ENCODE measurements around the gene CPNE6. TPM values are rescaled to one million over a fixed set of nuclear protein-coding genes. Genes with fewer than 3 reads are reported as not detected.

Gene CPNE6
- total and polyA plus RNA-seq, 2 of the 13 experiments (the other 11 are each of a cell fraction or from before 2014, with no cell fraction given): not detected

DNA sequence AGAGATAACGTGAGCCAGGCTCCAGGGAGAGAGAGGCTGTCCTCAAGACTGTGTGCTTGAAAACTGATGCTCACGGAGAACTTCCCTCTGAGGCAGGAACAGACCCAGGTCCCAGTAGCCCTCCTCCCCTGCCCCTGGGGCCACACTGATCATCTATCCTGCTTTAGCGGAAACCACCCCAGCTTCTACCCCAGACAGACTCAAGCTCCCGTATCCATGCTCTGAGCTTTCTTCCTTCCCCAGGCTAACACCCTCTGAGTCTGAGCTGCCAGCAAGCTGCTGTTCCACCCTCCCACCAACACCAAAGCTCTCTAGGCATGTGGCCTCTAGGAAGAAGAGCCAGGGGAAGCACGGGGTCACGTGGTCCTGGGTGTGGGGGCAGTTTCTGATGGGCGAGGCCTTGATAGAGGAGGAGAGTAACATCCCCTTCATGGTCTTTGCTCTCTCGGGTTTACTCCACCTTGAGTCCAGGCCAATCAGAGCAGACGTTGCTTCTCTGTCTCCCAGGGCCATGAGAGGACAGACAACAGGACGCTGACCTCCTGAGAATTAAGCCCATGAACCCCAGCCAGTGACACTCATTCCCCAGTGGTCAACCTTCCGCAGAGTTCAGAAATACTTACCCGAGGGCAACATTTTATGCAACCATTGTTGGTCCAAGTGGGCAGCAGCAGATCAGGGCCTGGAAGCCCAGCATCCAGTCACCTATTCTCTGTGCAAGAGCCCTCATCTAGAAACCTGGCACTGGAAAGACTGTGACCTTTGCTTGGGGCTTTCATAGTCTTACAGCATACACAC lies 24.1 kb downstream of the CPNE6 start (continued):
- TF ChIP-seq, protein P1, sequence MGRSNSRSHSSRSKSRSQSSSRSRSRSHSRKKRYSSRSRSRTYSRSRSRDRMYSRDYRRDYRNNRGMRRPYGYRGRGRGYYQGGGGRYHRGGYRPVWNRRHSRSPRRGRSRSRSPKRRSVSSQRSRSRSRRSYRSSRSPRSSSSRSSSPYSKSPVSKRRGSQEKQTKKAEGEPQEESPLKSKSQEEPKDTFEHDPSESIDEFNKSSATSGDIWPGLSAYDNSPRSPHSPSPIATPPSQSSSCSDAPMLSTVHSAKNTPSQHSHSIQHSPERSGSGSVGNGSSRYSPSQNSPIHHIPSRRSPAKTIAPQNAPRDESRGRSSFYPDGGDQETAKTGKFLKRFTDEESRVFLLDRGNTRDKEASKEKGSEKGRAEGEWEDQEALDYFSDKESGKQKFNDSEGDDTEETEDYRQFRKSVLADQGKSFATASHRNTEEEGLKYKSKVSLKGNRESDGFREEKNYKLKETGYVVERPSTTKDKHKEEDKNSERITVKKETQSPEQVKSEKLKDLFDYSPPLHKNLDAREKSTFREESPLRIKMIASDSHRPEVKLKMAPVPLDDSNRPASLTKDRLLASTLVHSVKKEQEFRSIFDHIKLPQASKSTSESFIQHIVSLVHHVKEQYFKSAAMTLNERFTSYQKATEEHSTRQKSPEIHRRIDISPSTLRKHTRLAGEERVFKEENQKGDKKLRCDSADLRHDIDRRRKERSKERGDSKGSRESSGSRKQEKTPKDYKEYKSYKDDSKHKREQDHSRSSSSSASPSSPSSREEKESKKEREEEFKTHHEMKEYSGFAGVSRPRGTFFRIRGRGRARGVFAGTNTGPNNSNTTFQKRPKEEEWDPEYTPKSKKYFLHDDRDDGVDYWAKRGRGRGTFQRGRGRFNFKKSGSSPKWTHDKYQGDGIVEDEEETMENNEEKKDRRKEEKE (IDR thresholded peaks at IDR 0.05): no peak
- TF ChIP-seq, protein P2, sequence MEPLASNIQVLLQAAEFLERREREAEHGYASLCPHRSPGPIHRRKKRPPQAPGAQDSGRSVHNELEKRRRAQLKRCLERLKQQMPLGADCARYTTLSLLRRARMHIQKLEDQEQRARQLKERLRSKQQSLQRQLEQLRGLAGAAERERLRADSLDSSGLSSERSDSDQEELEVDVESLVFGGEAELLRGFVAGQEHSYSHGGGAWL (CRISPR knock-in tag; IDR thresholded peaks at IDR 0.05): peak; percentile 99
- TF ChIP-seq ZNF264 (CRISPR knock-in tag; IDR thresholded peaks at IDR 0.05): peak; percentile 87
- TF ChIP-seq, protein P3, sequence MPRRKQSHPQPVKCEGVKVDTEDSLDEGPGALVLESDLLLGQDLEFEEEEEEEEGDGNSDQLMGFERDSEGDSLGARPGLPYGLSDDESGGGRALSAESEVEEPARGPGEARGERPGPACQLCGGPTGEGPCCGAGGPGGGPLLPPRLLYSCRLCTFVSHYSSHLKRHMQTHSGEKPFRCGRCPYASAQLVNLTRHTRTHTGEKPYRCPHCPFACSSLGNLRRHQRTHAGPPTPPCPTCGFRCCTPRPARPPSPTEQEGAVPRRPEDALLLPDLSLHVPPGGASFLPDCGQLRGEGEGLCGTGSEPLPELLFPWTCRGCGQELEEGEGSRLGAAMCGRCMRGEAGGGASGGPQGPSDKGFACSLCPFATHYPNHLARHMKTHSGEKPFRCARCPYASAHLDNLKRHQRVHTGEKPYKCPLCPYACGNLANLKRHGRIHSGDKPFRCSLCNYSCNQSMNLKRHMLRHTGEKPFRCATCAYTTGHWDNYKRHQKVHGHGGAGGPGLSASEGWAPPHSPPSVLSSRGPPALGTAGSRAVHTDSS (CRISPR knock-in tag; conservative IDR thresholded peaks at IDR 0.05): no peak
- peak; percentile 99 for TF ChIP-seq MEF2D (CRISPR knock-in tag; IDR thresholded peaks at IDR 0.05)
- TF ChIP-seq SP140L (CRISPR knock-in tag; IDR thresholded peaks at IDR 0.05; ENCODE audit: borderline replicate concordance): peak; percentile 97; the same call in 1 of the 2 replicates
- TF ChIP-seq, protein P4, sequence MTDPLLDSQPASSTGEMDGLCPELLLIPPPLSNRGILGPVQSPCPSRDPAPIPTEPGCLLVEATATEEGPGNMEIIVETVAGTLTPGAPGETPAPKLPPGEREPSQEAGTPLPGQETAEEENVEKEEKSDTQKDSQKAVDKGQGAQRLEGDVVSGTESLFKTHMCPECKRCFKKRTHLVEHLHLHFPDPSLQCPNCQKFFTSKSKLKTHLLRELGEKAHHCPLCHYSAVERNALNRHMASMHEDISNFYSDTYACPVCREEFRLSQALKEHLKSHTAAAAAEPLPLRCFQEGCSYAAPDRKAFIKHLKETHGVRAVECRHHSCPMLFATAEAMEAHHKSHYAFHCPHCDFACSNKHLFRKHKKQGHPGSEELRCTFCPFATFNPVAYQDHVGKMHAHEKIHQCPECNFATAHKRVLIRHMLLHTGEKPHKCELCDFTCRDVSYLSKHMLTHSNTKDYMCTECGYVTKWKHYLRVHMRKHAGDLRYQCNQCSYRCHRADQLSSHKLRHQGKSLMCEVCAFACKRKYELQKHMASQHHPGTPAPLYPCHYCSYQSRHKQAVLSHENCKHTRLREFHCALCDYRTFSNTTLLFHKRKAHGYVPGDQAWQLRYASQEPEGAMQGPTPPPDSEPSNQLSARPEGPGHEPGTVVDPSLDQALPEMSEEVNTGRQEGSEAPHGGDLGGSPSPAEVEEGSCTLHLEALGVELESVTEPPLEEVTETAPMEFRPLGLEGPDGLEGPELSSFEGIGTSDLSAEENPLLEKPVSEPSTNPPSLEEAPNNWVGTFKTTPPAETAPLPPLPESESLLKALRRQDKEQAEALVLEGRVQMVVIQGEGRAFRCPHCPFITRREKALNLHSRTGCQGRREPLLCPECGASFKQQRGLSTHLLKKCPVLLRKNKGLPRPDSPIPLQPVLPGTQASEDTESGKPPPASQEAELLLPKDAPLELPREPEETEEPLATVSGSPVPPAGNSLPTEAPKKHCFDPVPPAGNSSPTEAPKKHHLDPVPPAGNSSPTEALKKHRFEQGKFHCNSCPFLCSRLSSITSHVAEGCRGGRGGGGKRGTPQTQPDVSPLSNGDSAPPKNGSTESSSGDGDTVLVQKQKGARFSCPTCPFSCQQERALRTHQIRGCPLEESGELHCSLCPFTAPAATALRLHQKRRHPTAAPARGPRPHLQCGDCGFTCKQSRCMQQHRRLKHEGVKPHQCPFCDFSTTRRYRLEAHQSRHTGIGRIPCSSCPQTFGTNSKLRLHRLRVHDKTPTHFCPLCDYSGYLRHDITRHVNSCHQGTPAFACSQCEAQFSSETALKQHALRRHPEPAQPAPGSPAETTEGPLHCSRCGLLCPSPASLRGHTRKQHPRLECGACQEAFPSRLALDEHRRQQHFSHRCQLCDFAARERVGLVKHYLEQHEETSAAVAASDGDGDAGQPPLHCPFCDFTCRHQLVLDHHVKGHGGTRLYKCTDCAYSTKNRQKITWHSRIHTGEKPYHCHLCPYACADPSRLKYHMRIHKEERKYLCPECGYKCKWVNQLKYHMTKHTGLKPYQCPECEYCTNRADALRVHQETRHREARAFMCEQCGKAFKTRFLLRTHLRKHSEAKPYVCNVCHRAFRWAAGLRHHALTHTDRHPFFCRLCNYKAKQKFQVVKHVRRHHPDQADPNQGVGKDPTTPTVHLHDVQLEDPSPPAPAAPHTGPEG (CRISPR knock-in tag; IDR thresholded peaks at IDR 0.05): peak; percentile 75; the same call in 1 of the 2 replicates
- TF ChIP-seq FOXC1 (CRISPR knock-in tag; IDR thresholded peaks at IDR 0.05; ENCODE audit: borderline replicate concordance): no peak
- 0 out of 2 replicates have a peak, but pooled peaks have one; percentile 12 for TF ChIP-seq ZNF549 (CRISPR knock-in tag; IDR thresholded peaks at IDR 0.05)
- TF ChIP-seq, protein P5, sequence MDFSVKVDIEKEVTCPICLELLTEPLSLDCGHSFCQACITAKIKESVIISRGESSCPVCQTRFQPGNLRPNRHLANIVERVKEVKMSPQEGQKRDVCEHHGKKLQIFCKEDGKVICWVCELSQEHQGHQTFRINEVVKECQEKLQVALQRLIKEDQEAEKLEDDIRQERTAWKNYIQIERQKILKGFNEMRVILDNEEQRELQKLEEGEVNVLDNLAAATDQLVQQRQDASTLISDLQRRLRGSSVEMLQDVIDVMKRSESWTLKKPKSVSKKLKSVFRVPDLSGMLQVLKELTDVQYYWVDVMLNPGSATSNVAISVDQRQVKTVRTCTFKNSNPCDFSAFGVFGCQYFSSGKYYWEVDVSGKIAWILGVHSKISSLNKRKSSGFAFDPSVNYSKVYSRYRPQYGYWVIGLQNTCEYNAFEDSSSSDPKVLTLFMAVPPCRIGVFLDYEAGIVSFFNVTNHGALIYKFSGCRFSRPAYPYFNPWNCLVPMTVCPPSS (IDR thresholded peaks at IDR 0.05): no peak
- peak; percentile 93 for TF ChIP-seq TEAD3 (CRISPR knock-in tag; optimal IDR thresholded peaks at IDR 0.05; ENCODE audit: borderline replicate concordance)
- TF ChIP-seq ZSCAN25 (CRISPR knock-in tag; IDR thresholded peaks at IDR 0.05): peak; percentile 94
- TF ChIP-seq SOX6 (IDR thresholded peaks at IDR 0.05): no peak
- TF ChIP-seq SOX6 (CRISPR knock-in tag; IDR thresholded peaks at IDR 0.05): peak; percentile 90
- peak; percentile 67 for TF ChIP-seq PHF8 (CRISPR knock-in tag; IDR thresholded peaks at IDR 0.05)
- peak; percentile 74; the same call in 1 of the 2 replicates for TF ChIP-seq KLF13 (CRISPR knock-in tag; IDR thresholded peaks at IDR 0.05)
- TF ChIP-seq SNRNP70 (IDR thresholded peaks at IDR 0.05; ENCODE audit: low read depth, low read length): no peak
- TF ChIP-seq ZNF839 (CRISPR knock-in tag; IDR thresholded peaks at IDR 0.05; ENCODE audit: borderline replicate concordance): no peak

Measured in HepG2 (cell line).